OCI-LY3 (cell line): ENCODE results near the gene OVAAL.

Source experiments
- EZH2phosphoT487 ChIP-seq: fragments of 200-600 bp; shearing (Covaris generic); IDR thresholded peaks from 2 replicates; pipeline ENCODE4 v1.6.1; 2018; ENCODE audit warnings: antibody characterized with exemption, mixed run types, low read depth
- TF ChIP-seq, protein P1 (sequence below): fragments of 200-600, 300-600 bp; sonication (generic); IDR thresholded peaks from 2 replicates; pipeline ENCODE4 v1.5.1; 2014; ENCODE audit warnings: antibody characterized with exemption, low read length, low read depth

- TF ChIP-seq, protein P1, sequence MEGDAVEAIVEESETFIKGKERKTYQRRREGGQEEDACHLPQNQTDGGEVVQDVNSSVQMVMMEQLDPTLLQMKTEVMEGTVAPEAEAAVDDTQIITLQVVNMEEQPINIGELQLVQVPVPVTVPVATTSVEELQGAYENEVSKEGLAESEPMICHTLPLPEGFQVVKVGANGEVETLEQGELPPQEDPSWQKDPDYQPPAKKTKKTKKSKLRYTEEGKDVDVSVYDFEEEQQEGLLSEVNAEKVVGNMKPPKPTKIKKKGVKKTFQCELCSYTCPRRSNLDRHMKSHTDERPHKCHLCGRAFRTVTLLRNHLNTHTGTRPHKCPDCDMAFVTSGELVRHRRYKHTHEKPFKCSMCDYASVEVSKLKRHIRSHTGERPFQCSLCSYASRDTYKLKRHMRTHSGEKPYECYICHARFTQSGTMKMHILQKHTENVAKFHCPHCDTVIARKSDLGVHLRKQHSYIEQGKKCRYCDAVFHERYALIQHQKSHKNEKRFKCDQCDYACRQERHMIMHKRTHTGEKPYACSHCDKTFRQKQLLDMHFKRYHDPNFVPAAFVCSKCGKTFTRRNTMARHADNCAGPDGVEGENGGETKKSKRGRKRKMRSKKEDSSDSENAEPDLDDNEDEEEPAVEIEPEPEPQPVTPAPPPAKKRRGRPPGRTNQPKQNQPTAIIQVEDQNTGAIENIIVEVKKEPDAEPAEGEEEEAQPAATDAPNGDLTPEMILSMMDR, result no peak
- TF ChIP-seq EZH2phosphoT487, result no peak
Observed at GRCh38 chr1:180513531-180513930, 45.2 kb upstream of the OVAAL start.
